HL-60/S4 (cell line): Measurements from ENCODE around the gene GAS2L2.

Experiments
- in situ Hi-C: fragments of 300-500 bp; cut with MboI; formaldehyde crosslinking; loops from 2 replicates; pipeline ENCODE4 v1.14.3; 2022; ENCODE audit warnings: low sequenced_read_pairs

GAS2L2 gene

GRCh38 chr17:35731239-35731916, 21.7 kb downstream of the GAS2L2 start, which contains the start of gene RASL10B:
Gene RASL10B, plus strand, starts transcription at chr17:35731639. Its CDS starts 3,546 bp downstream, at chr17:35735185.
- in situ Hi-C loops, result loop anchor here (10.0 to 25.0 kb wide), 2 partner anchors 127 to 569 kb away; no protein-coding TSS in a partner anchor

GRCh38 chr17:35730400-35731005, 22.5 kb downstream of the GAS2L2 start:
- in situ Hi-C loops, result loop anchor here (10.0 to 25.0 kb wide), 2 partner anchors 126 to 568 kb away; no protein-coding TSS in a partner anchor

GRCh38 chr17:35729405-35729833, 23.6 kb downstream of the GAS2L2 start:
- in situ Hi-C loops, result loop anchor here (25.0 kb wide), 1 partner anchor 567 kb away; no protein-coding TSS in a partner anchor

- in situ Hi-C loops, result loop anchor here (25.0 kb wide), 1 partner anchor 566 kb away; no protein-coding TSS in a partner anchor
These were observed 24.5 kb downstream of the GAS2L2 start for GRCh38 chr17:35728551-35728950.

- in situ Hi-C loops, result loop anchor here (25.0 kb wide), 1 partner anchor 565 kb away; no protein-coding TSS in a partner anchor
These were observed 25.4 kb downstream of the GAS2L2 start for GRCh38 chr17:35727635-35728034.

- in situ Hi-C loops, result loop anchor here (25.0 kb wide), 1 partner anchor 565 kb away; no protein-coding TSS in a partner anchor
These were observed 26.0 kb downstream of the GAS2L2 start for GRCh38 chr17:35726953-35727460.

GRCh38 chr17:35726127-35726952, 26.7 kb downstream of the GAS2L2 start:
- in situ Hi-C loops, result loop anchor here (25.0 kb wide), 1 partner anchor 564 kb away; no protein-coding TSS in a partner anchor

GRCh38 chr17:35725802-35726126, 27.3 kb downstream of the GAS2L2 start:
- in situ Hi-C loops, result loop anchor here (25.0 kb wide), 1 partner anchor 563 kb away; no protein-coding TSS in a partner anchor

- in situ Hi-C loops, result loop anchor here (25.0 kb wide), 1 partner anchor 563 kb away; no protein-coding TSS in a partner anchor
These were observed 28.0 kb downstream of the GAS2L2 start for GRCh38 chr17:35725058-35725457.

- in situ Hi-C loops, result no loop called here
These were observed 29.3 kb downstream of the GAS2L2 start for GRCh38 chr17:35723735-35724134.

GRCh38 chr17:35717475-35717874, 35.6 kb downstream of the GAS2L2 start:
- in situ Hi-C loops, result no loop called here

- in situ Hi-C loops, result no loop called here
These were observed 36.1 kb downstream of the GAS2L2 start for GRCh38 chr17:35716897-35717465.

GRCh38 chr17:35716173-35716572, 36.9 kb downstream of the GAS2L2 start:
- in situ Hi-C loops, result no loop called here

- in situ Hi-C loops, result no loop called here
These were observed 37.6 kb downstream of the GAS2L2 start for GRCh38 chr17:35715416-35715815.

- in situ Hi-C loops, result no loop called here
These were observed 38.1 kb downstream of the GAS2L2 start for GRCh38 chr17:35714988-35715387.

- in situ Hi-C loops, result no loop called here
These were observed 39.8 kb downstream of the GAS2L2 start for GRCh38 chr17:35713069-35713728.

- in situ Hi-C loops, result no loop called here
These were observed 42.1 kb downstream of the GAS2L2 start for GRCh38 chr17:35710950-35711349.

- in situ Hi-C loops, result no loop called here
These were observed 43.2 kb downstream of the GAS2L2 start for GRCh38 chr17:35709874-35710273.

GRCh38 chr17:35708951-35709350, 44.1 kb downstream of the GAS2L2 start:
- in situ Hi-C loops, result no loop called here

- in situ Hi-C loops, result no loop called here
These were observed 44.9 kb downstream of the GAS2L2 start for GRCh38 chr17:35708149-35708548.
